Measurements from ENCODE around the gene DXO. TPM values are rescaled to one million over a fixed set of nuclear protein-coding genes. Genes with fewer than 3 reads are reported as not detected.
"Not testable (repeated sequence)": the region's sequence is repeated elsewhere in the genome, so short reads cannot be mapped to it uniquely, and the experiment has no call there.

Gene DXO
- total and polyA plus RNA-seq, 8 donors = 16.2 to 28.3 (median 25.0) TPM

GRCh38 chr6:32005538-32005880 is 33.6 kb upstream of the DXO start:
- H3K4me3 ChIP-seq; H3K4me1 ChIP-seq; H3K27me3 ChIP-seq; H3K27ac ChIP-seq; intact Hi-C loops (cut with DNase I); H3K36me3 ChIP-seq; ATAC-seq; H3K9me3 ChIP-seq: not testable (repeated sequence)
- DNase-seq = peak in 1 of 4 donors; percentile 41

GRCh38 chr6:32004864-32005537 is 33.1 kb upstream of the DXO start:
- H3K27ac ChIP-seq; H3K36me3 ChIP-seq; H3K4me1 ChIP-seq; H3K4me3 ChIP-seq; H3K27me3 ChIP-seq; H3K9me3 ChIP-seq; intact Hi-C loops (cut with DNase I): not testable (repeated sequence)
- DNase-seq (peak in 1 of 4 donors; percentile 25), ATAC-seq (peak; percentile 61)

GRCh38 chr6:32004393-32004792 is 32.5 kb upstream of the DXO start:
- H3K27ac ChIP-seq; H3K9me3 ChIP-seq; H3K36me3 ChIP-seq; H3K4me3 ChIP-seq; ATAC-seq; intact Hi-C loops (cut with DNase I); H3K4me1 ChIP-seq; DNase-seq; H3K27me3 ChIP-seq: not testable (repeated sequence)

- H3K36me3 ChIP-seq; intact Hi-C loops (cut with DNase I); DNase-seq; ATAC-seq; H3K27ac ChIP-seq; H3K27me3 ChIP-seq; H3K9me3 ChIP-seq; H3K4me1 ChIP-seq; H3K4me3 ChIP-seq: not testable (repeated sequence)
These were observed 31.4 kb upstream of the DXO start for GRCh38 chr6:32003301-32003700.

GRCh38 chr6:32002546-32003268 is 30.8 kb upstream of the DXO start:
- peak; percentile 31 for ATAC-seq
- DNase-seq; H3K27me3 ChIP-seq; H3K4me1 ChIP-seq; intact Hi-C loops (cut with DNase I); H3K27ac ChIP-seq; H3K4me3 ChIP-seq; H3K9me3 ChIP-seq; H3K36me3 ChIP-seq: not testable (repeated sequence)

- peak in 1 of 4 donors; percentile 51 for DNase-seq
- H3K4me1 ChIP-seq; intact Hi-C loops (cut with DNase I); H3K36me3 ChIP-seq; H3K9me3 ChIP-seq; H3K27ac ChIP-seq; H3K4me3 ChIP-seq; H3K27me3 ChIP-seq; ATAC-seq: not testable (repeated sequence)
These were observed 24.4 kb upstream of the DXO start for GRCh38 chr6:31996385-31996784.

- peak in 1 of 4 donors; percentile 33 for DNase-seq
- ATAC-seq; H3K4me1 ChIP-seq; H3K4me3 ChIP-seq; H3K9me3 ChIP-seq; H3K27ac ChIP-seq; H3K36me3 ChIP-seq; H3K27me3 ChIP-seq; intact Hi-C loops (cut with DNase I): not testable (repeated sequence)
These were observed 22.5 kb upstream of the DXO start for GRCh38 chr6:31994421-31994820.

- H3K36me3 ChIP-seq; H3K4me3 ChIP-seq; H3K27ac ChIP-seq; H3K27me3 ChIP-seq; intact Hi-C loops (cut with DNase I); H3K4me1 ChIP-seq; DNase-seq; H3K9me3 ChIP-seq: not testable (repeated sequence)
- peak; percentile 34 for ATAC-seq
These were observed 17.4 kb upstream of the DXO start for GRCh38 chr6:31989363-31989762.

- H3K4me1 ChIP-seq; H3K27me3 ChIP-seq; DNase-seq; intact Hi-C loops (cut with DNase I); H3K9me3 ChIP-seq; H3K27ac ChIP-seq; H3K4me3 ChIP-seq: not testable (repeated sequence)
- peaks cover 0 to 14% of the 10 kb centered on the region in 2 donors for H3K36me3 ChIP-seq
- ATAC-seq = peak; percentile 90
These were observed 9.8 kb upstream of the DXO start, which contains the start of gene C4A for GRCh38 chr6:31981744-31982143. Gene C4A, plus strand, starts transcription at chr6:31982057. Its CDS starts 51 bp downstream, at chr6:31982108.

GRCh38 chr6:31980998-31981397 is 9.1 kb upstream of the DXO start:
- H3K9me3 ChIP-seq; DNase-seq; ATAC-seq; H3K4me1 ChIP-seq; H3K27ac ChIP-seq; H3K27me3 ChIP-seq; intact Hi-C loops (cut with DNase I); H3K4me3 ChIP-seq: not testable (repeated sequence)
- H3K36me3 ChIP-seq = peaks cover 0 to 14% of the 10 kb centered on the region in 2 donors

GRCh38 chr6:31980195-31980876 is 8.4 kb upstream of the DXO start:
- peak in 1 of 4 donors; percentile 63 for DNase-seq
- peaks cover 0 to 14% of the 10 kb centered on the region in 2 donors for H3K36me3 ChIP-seq
- H3K27ac ChIP-seq; intact Hi-C loops (cut with DNase I); H3K4me3 ChIP-seq; H3K27me3 ChIP-seq; H3K9me3 ChIP-seq; H3K4me1 ChIP-seq; ATAC-seq: not testable (repeated sequence)
